SK-N-SH (cell line): ENCODE measurements around the gene ANKRD9.

Source experiments
- CTCF ChIP-seq: fragments of 200-600 bp; sonication (generic); IDR thresholded peaks from 2 replicates; pipeline ENCODE4 v1.6.1; 2017; ENCODE audit warnings: antibody characterized with exemption, mild to moderate bottlenecking, moderate library complexity
- EZH2phosphoT487 ChIP-seq: fragments of 200-600 bp; sonication (generic); IDR thresholded peaks from 2 replicates; pipeline ENCODE4 v1.6.1; 2017; ENCODE audit warnings: low read depth, mixed run types, mild to moderate bottlenecking, antibody characterized with exemption, moderate library complexity, borderline replicate concordance
- FOXJ3 ChIP-seq: sonication (generic); formaldehyde crosslinking; IDR thresholded peaks from 2 replicates; pipeline ENCODE4 v1.5.1; 2020; ENCODE audit warnings: mild to moderate bottlenecking, missing genetic modification reagents
- IRF3 ChIP-seq: fragments of 150-350 bp; IDR thresholded peaks from 2 replicates; pipeline ENCODE4 v1.6.1; 2016; ENCODE audit warnings: mild to moderate bottlenecking, low read depth, low read length
- PBX3 ChIP-seq: IDR thresholded peaks from 2 replicates; pipeline ENCODE4; 2012
- RAD21 ChIP-seq: IDR thresholded peaks from 2 replicates; pipeline ENCODE4 v1.6.1; 2012; ENCODE audit warnings: mild to moderate bottlenecking, low read length
- REST ChIP-seq: IDR thresholded peaks from 2 replicates; pipeline ENCODE4 v1.6.1; 2012; ENCODE audit warnings: mild to moderate bottlenecking, low read depth, low read length, moderate library complexity
- RFX5 ChIP-seq: IDR thresholded peaks from 2 replicates; pipeline ENCODE4 v1.6.1; 2012; ENCODE audit warnings: mild to moderate bottlenecking, improper control_type of control experiment, low read length
- RXRA ChIP-seq: IDR thresholded peaks from 2 replicates; pipeline ENCODE4 v1.4.0; 2012; ENCODE audit warnings: low read depth, mild to moderate bottlenecking, borderline replicate concordance
- SIN3A ChIP-seq: IDR thresholded peaks from 2 replicates; pipeline ENCODE4 v1.6.1; 2012; ENCODE audit warnings: low read depth, mild to moderate bottlenecking, low read length, moderate library complexity, borderline replicate concordance
- SMC3 ChIP-seq: IDR thresholded peaks from 2 replicates; pipeline ENCODE4 v1.6.1; 2012; ENCODE audit warnings: low read depth, low read length, improper control_type of control experiment
- TCF12 ChIP-seq: IDR thresholded peaks from 2 replicates; pipeline ENCODE4 v1.4.0; 2012
- TEAD4 ChIP-seq: IDR thresholded peaks from 2 replicates; pipeline ENCODE4 v1.4.0; 2012; ENCODE audit warnings: mild to moderate bottlenecking, borderline replicate concordance; ENCODE audit not compliant: insufficient read depth
- USF1 ChIP-seq: IDR thresholded peaks from 2 replicates; pipeline ENCODE4 v1.4.0; 2012; ENCODE audit warnings: low read depth, borderline replicate concordance

- TF ChIP-seq RAD21 (no peak), SIN3A (no peak), TEAD4 (no peak), IRF3 (no peak), RXRA (no peak), CTCF (no peak), EZH2phosphoT487 (no peak), PBX3 (no peak), REST (no peak), TCF12 (no peak), FOXJ3 (CRISPR knock-in tag) (no peak), RFX5 (no peak), SMC3 (no peak), USF1 (no peak)
These were observed 42.6 kb upstream of the ANKRD9 start for GRCh38 chr14:102551995-102552705.
